ENCODE results near the gene ATP1A3. TPM values are rescaled to one million over a fixed set of nuclear protein-coding genes. Genes with fewer than 3 reads are reported as not detected.

ATP1A3 gene
- total RNA-seq, 6 donors from 2014 or later = under 0.01 to 0.51 (median 0.15) TPM; not detected in 2

- 72 to 85% methylated on average over 5 to 16 of the region's 22 CpGs for WGBS, 2 donors
- ATAC-seq (ENCODE audit: low FRiP score in 2 of 2) = no peak
- peak in 1 of 2 donors; percentile 79 for DNase-seq
- no peak for TF ChIP-seq POLR2A (IDR thresholded peaks at IDR 0.05)
- no peak for TF ChIP-seq EP300 (IDR thresholded peaks at IDR 0.05)
- no peak for TF ChIP-seq POLR2AphosphoS5 (IDR thresholded peaks at IDR 0.05)
- no peak for TF ChIP-seq CTCF (IDR thresholded peaks at IDR 0.05)
- Histone ChIP-seq H3K4me3 (no peak overlapping the region), H3K27ac (no peak overlapping the region), H3K9me3 (no peaks in the 10 kb centered on the region), H3K4me1 (no peaks in the 10 kb centered on the region), H3K27me3 (no peaks in the 10 kb centered on the region), H3K36me3 (no peaks in the 10 kb centered on the region)
Observed at GRCh38 chr19:41977916-41978315, 16.1 kb downstream of the ATP1A3 start.

GRCh38 chr19:41974652-41975051, 19.4 kb downstream of the ATP1A3 start:
- Histone ChIP-seq H3K36me3 (no peaks in the 10 kb centered on the region), H3K4me3 (no peak overlapping the region), H3K27ac (no peak overlapping the region), H3K27me3 (no peaks in the 10 kb centered on the region), H3K4me1 (no peaks in the 10 kb centered on the region), H3K9me3 (no peaks in the 10 kb centered on the region)
- no peak for DNase-seq
- ATAC-seq (ENCODE audit: low FRiP score in 2 of 2) = no peak
- WGBS, 2 donors = 69 to 87% methylated on average over 7 to 8 of the region's 8 CpGs
- no peak for TF ChIP-seq POLR2A (IDR thresholded peaks at IDR 0.05)
- TF ChIP-seq POLR2AphosphoS5 (IDR thresholded peaks at IDR 0.05) = no peak
- no peak for TF ChIP-seq EP300 (IDR thresholded peaks at IDR 0.05)
- TF ChIP-seq CTCF (IDR thresholded peaks at IDR 0.05) = no peak

GRCh38 chr19:41971363-41971762, 22.7 kb downstream of the ATP1A3 start:
- DNase-seq (no peak), ATAC-seq (ENCODE audit: low FRiP score in 2 of 2) (no peak)
- Histone ChIP-seq H3K4me1 (no peaks in the 10 kb centered on the region), H3K36me3 (no peaks in the 10 kb centered on the region), H3K9me3 (no peaks in the 10 kb centered on the region), H3K4me3 (no peak overlapping the region), H3K27ac (no peak overlapping the region), H3K27me3 (no peaks in the 10 kb centered on the region)
- 88 to 91% methylated on average over 10 to 11 of the region's 11 CpGs for WGBS, 2 donors
- TF ChIP-seq POLR2A (IDR thresholded peaks at IDR 0.05) (no peak), POLR2AphosphoS5 (IDR thresholded peaks at IDR 0.05) (no peak), EP300 (IDR thresholded peaks at IDR 0.05) (no peak), CTCF (IDR thresholded peaks at IDR 0.05) (no peak)

GRCh38 chr19:41969772-41970458, 24.1 kb downstream of the ATP1A3 start:
- Histone ChIP-seq H3K36me3 (no peaks in the 10 kb centered on the region), H3K9me3 (no peaks in the 10 kb centered on the region), H3K4me3 (no peak overlapping the region), H3K4me1 (no peaks in the 10 kb centered on the region), H3K27ac (no peak overlapping the region), H3K27me3 (no peaks in the 10 kb centered on the region)
- ATAC-seq (ENCODE audit: low FRiP score in 2 of 2) = no peak
- WGBS, 2 donors = 90 to 93% methylated on average over 15 to 17 of the region's 19 CpGs
- no peak for TF ChIP-seq POLR2A (IDR thresholded peaks at IDR 0.05)
- no peak for TF ChIP-seq EP300 (IDR thresholded peaks at IDR 0.05)
- TF ChIP-seq POLR2AphosphoS5 (IDR thresholded peaks at IDR 0.05) = no peak
- TF ChIP-seq CTCF (IDR thresholded peaks at IDR 0.05) = no peak
- DNase-seq = no peak
